ENCODE data around the gene AFAP1L1.

The AFAP1L1 gene

GRCh38 chr5:149271716-149272563 lies at the start of gene AFAP1L1:
Gene AFAP1L1 (plus strand): TSS chr5:149271859. CDS start chr5:149271969, 110 bp downstream.
- peaks cover 8% of the 10 kb centered on the region for H3K4me1 Mint-ChIP-seq (ENCODE audit: low read depth)
- peaks cover 6% of the 10 kb centered on the region for H3K9me3 Mint-ChIP-seq (ENCODE audit: low read depth)
- peaks cover 5% of the 10 kb centered on the region for H3K36me3 Mint-ChIP-seq
- peak within 1 kb of the TSS; percentile 91 for H3K4me3 Mint-ChIP-seq
- H3K27me3 Mint-ChIP-seq, result peaks cover 14% of the 10 kb centered on the region
- no peak within 1 kb of the TSS for H3K27ac Mint-ChIP-seq

GRCh38 chr5:149223081-149223848 lies 48.4 kb upstream of the AFAP1L1 start:
- Mint-ChIP-seq H3K27ac (no peak overlapping the region), H3K4me1 (ENCODE audit: low read depth) (no peaks in the 10 kb centered on the region), H3K4me3 (no peak overlapping the region)

GRCh38 chr5:149224282-149224681 lies 47.4 kb upstream of the AFAP1L1 start:
- Mint-ChIP-seq H3K4me3 (no peak overlapping the region), H3K36me3 (peaks cover 2% of the 10 kb centered on the region), H3K27me3 (peaks cover 1% of the 10 kb centered on the region), H3K4me1 (ENCODE audit: low read depth) (no peaks in the 10 kb centered on the region), H3K27ac (no peak overlapping the region), H3K9me3 (ENCODE audit: low read depth) (no peaks in the 10 kb centered on the region)

More at GRCh38 chr5:149223081-149223848, 48.4 kb upstream of the AFAP1L1 start:
- Mint-ChIP-seq H3K36me3 (no peaks in the 10 kb centered on the region), H3K27me3 (peaks cover 1% of the 10 kb centered on the region), H3K9me3 (ENCODE audit: low read depth) (no peaks in the 10 kb centered on the region)

- H3K27ac Mint-ChIP-seq, result no peak overlapping the region
- no peaks in the 10 kb centered on the region for H3K4me1 Mint-ChIP-seq (ENCODE audit: low read depth)
- peaks cover 1% of the 10 kb centered on the region for H3K27me3 Mint-ChIP-seq
- no peaks in the 10 kb centered on the region for H3K9me3 Mint-ChIP-seq (ENCODE audit: low read depth)
- H3K4me3 Mint-ChIP-seq, result no peak overlapping the region
- H3K36me3 Mint-ChIP-seq, result peaks cover 2% of the 10 kb centered on the region
Observed at GRCh38 chr5:149227168-149227826, 44.4 kb upstream of the AFAP1L1 start.

GRCh38 chr5:149228618-149229297 lies 42.9 kb upstream of the AFAP1L1 start:
- H3K27me3 Mint-ChIP-seq, result peaks cover 4% of the 10 kb centered on the region
- H3K27ac Mint-ChIP-seq, result no peak overlapping the region
- no peak overlapping the region for H3K4me3 Mint-ChIP-seq
- H3K9me3 Mint-ChIP-seq (ENCODE audit: low read depth), result no peaks in the 10 kb centered on the region
- H3K4me1 Mint-ChIP-seq (ENCODE audit: low read depth), result no peaks in the 10 kb centered on the region
- H3K36me3 Mint-ChIP-seq, result peaks cover 2% of the 10 kb centered on the region

- H3K4me3 Mint-ChIP-seq, result no peak overlapping the region
- H3K36me3 Mint-ChIP-seq, result peaks cover 2% of the 10 kb centered on the region
- H3K27me3 Mint-ChIP-seq, result peaks cover 4% of the 10 kb centered on the region
- H3K9me3 Mint-ChIP-seq (ENCODE audit: low read depth), result no peaks in the 10 kb centered on the region
- no peaks in the 10 kb centered on the region for H3K4me1 Mint-ChIP-seq (ENCODE audit: low read depth)
- no peak overlapping the region for H3K27ac Mint-ChIP-seq
Observed at GRCh38 chr5:149229298-149229937, 42.2 kb upstream of the AFAP1L1 start.

- H3K27me3 Mint-ChIP-seq, result peaks cover 3% of the 10 kb centered on the region
- H3K4me1 Mint-ChIP-seq (ENCODE audit: low read depth), result peaks cover 23% of the 10 kb centered on the region
- no peaks in the 10 kb centered on the region for H3K36me3 Mint-ChIP-seq
- H3K27ac Mint-ChIP-seq, result no peak overlapping the region
- H3K4me3 Mint-ChIP-seq, result no peak overlapping the region
- no peaks in the 10 kb centered on the region for H3K9me3 Mint-ChIP-seq (ENCODE audit: low read depth)
Observed at GRCh38 chr5:149235841-149236240, 35.8 kb upstream of the AFAP1L1 start.

GRCh38 chr5:149237662-149238061 lies 34.0 kb upstream of the AFAP1L1 start:
- Mint-ChIP-seq H3K9me3 (ENCODE audit: low read depth) (no peaks in the 10 kb centered on the region), H3K36me3 (peaks cover 4% of the 10 kb centered on the region), H3K27me3 (peaks cover 3% of the 10 kb centered on the region), H3K27ac (no peak overlapping the region), H3K4me3 (no peak overlapping the region), H3K4me1 (ENCODE audit: low read depth) (peaks cover 35% of the 10 kb centered on the region)

GRCh38 chr5:149238540-149238939 lies 33.1 kb upstream of the AFAP1L1 start:
- Mint-ChIP-seq H3K4me1 (ENCODE audit: low read depth) (peaks cover 37% of the 10 kb centered on the region), H3K27ac (no peak overlapping the region), H3K27me3 (no peaks in the 10 kb centered on the region), H3K36me3 (peaks cover 4% of the 10 kb centered on the region), H3K4me3 (no peak overlapping the region), H3K9me3 (ENCODE audit: low read depth) (no peaks in the 10 kb centered on the region)

- Mint-ChIP-seq H3K27me3 (no peaks in the 10 kb centered on the region), H3K9me3 (ENCODE audit: low read depth) (no peaks in the 10 kb centered on the region), H3K27ac (peak overlapping the region; percentile 90), H3K4me3 (no peak overlapping the region), H3K4me1 (ENCODE audit: low read depth) (peaks cover 37% of the 10 kb centered on the region), H3K36me3 (peaks cover 4% of the 10 kb centered on the region)
Observed at GRCh38 chr5:149239917-149240316, 31.7 kb upstream of the AFAP1L1 start.

- H3K4me1 Mint-ChIP-seq (ENCODE audit: low read depth), result peaks cover 39% of the 10 kb centered on the region
- H3K9me3 Mint-ChIP-seq (ENCODE audit: low read depth), result no peaks in the 10 kb centered on the region
- peaks cover 4% of the 10 kb centered on the region for H3K36me3 Mint-ChIP-seq
- peak overlapping the region; percentile 90 for H3K27ac Mint-ChIP-seq
- H3K4me3 Mint-ChIP-seq, result no peak overlapping the region
- no peaks in the 10 kb centered on the region for H3K27me3 Mint-ChIP-seq
Observed at GRCh38 chr5:149240354-149240998, 31.2 kb upstream of the AFAP1L1 start.

GRCh38 chr5:149242339-149242738 lies 29.3 kb upstream of the AFAP1L1 start:
- H3K36me3 Mint-ChIP-seq, result peaks cover 4% of the 10 kb centered on the region
- no peaks in the 10 kb centered on the region for H3K9me3 Mint-ChIP-seq (ENCODE audit: low read depth)
- no peak overlapping the region for H3K4me3 Mint-ChIP-seq
- H3K4me1 Mint-ChIP-seq (ENCODE audit: low read depth), result peaks cover 39% of the 10 kb centered on the region
- no peaks in the 10 kb centered on the region for H3K27me3 Mint-ChIP-seq
- no peak overlapping the region for H3K27ac Mint-ChIP-seq

- Mint-ChIP-seq H3K9me3 (ENCODE audit: low read depth) (no peaks in the 10 kb centered on the region), H3K4me3 (no peak overlapping the region), H3K36me3 (peaks cover 2% of the 10 kb centered on the region), H3K27me3 (no peaks in the 10 kb centered on the region), H3K27ac (no peak overlapping the region), H3K4me1 (ENCODE audit: low read depth) (peaks cover 8% of the 10 kb centered on the region)
Observed at GRCh38 chr5:149246906-149247305, 24.8 kb upstream of the AFAP1L1 start.

GRCh38 chr5:149247726-149248125 lies 23.9 kb upstream of the AFAP1L1 start:
- Mint-ChIP-seq H3K27me3 (no peaks in the 10 kb centered on the region), H3K9me3 (ENCODE audit: low read depth) (no peaks in the 10 kb centered on the region), H3K4me1 (ENCODE audit: low read depth) (peaks cover 3% of the 10 kb centered on the region), H3K36me3 (no peaks in the 10 kb centered on the region), H3K4me3 (no peak overlapping the region), H3K27ac (no peak overlapping the region)

Measured in activated naive CD8-positive, alpha-beta T cell (primary cell).